GM12878 (cell line): ENCODE results near the gene KCTD6. TPM values are rescaled to one million over a fixed set of nuclear protein-coding genes. Genes with fewer than 3 reads are reported as not detected.
A peak's percentile ranks its signal among the peaks of the same experiment; 100 is the strongest.

Experiments used
- BACH1 ChIP-seq: fragments of 450-650 bp; IDR thresholded peaks from 2 replicates; pipeline ENCODE4 v1.6.1; 2017; ENCODE audit warnings: mild to moderate bottlenecking, borderline replicate concordance
- CBX5 ChIP-seq: sonication (generic); IDR thresholded peaks from 2 replicates; pipeline ENCODE4 v1.6.1; 2016; ENCODE audit warnings: low read depth, moderate library complexity, mild to moderate bottlenecking, inconsistent platforms
- CREB1 ChIP-seq: IDR thresholded peaks from 2 replicates; pipeline ENCODE4 v1.6.1; 2012; ENCODE audit warnings: low read depth, mild to moderate bottlenecking, inconsistent platforms
- CTCF ChIP-seq, 3 experiments: IDR thresholded peaks in 2 of 3; conservative IDR thresholded peaks in 1 of 3; 2 replicates each; pipeline ENCODE4 v1.5.1; 2011; ENCODE audit warnings: low read depth in 3 of 3, low read length in 3 of 3, mild to moderate bottlenecking in 3 of 3, control low read depth in 2 of 3, moderate library complexity in 2 of 3, inconsistent platforms in 1 of 3, mixed read lengths in 1 of 3; ENCODE audit not compliant: control insufficient read depth in 2 of 3, insufficient read depth in 1 of 3; ENCODE audit errors: extremely low read depth in 1 of 3
- FOS ChIP-seq: IDR thresholded peaks from 3 replicates; pipeline ENCODE4 v1.6.1; 2011; ENCODE audit warnings: borderline replicate concordance; ENCODE audit not compliant: insufficient read length; ENCODE audit errors: extremely low read depth
- GATAD2B ChIP-seq: fragments of 450-650 bp; conservative IDR thresholded peaks from 2 replicates; pipeline ENCODE4 v1.6.1; 2017; ENCODE audit warnings: low read depth, mild to moderate bottlenecking, moderate library complexity
- HDAC2 ChIP-seq: fragments of 200-600 bp; sonication (generic); IDR thresholded peaks from 2 replicates; pipeline ENCODE4 v1.6.1; 2017
- IKZF1 ChIP-seq: fragments of 450-650 bp; conservative IDR thresholded peaks from 2 replicates; pipeline ENCODE4 v1.6.1; 2017; ENCODE audit warnings: antibody characterized with exemption, mild to moderate bottlenecking
- JUNB ChIP-seq: IDR thresholded peaks from 2 replicates; pipeline ENCODE4 v1.6.1; 2016; ENCODE audit warnings: antibody characterized with exemption, mild to moderate bottlenecking
- KLF5 ChIP-seq: fragments of 450-650 bp; IDR thresholded peaks from 2 replicates; pipeline ENCODE4 v1.6.1; 2014; ENCODE audit warnings: mild to moderate bottlenecking; ENCODE audit not compliant: partially characterized antibody
- LARP7 ChIP-seq: fragments of 450-650 bp; IDR thresholded peaks from 2 replicates; pipeline ENCODE4 v1.6.1; 2017; ENCODE audit warnings: mild to moderate bottlenecking
- NKRF ChIP-seq: fragments of 450-650 bp; conservative IDR thresholded peaks from 2 replicates; pipeline ENCODE4 v1.6.1; 2017; ENCODE audit warnings: mild to moderate bottlenecking, moderate library complexity
- NRF1 ChIP-seq: conservative IDR thresholded peaks from 2 replicates; pipeline ENCODE4 v1.6.1; 2011; ENCODE audit warnings: mild to moderate bottlenecking, low read depth, low read length, improper control_type of control experiment
- PAX5 ChIP-seq: IDR thresholded peaks from 2 replicates; pipeline ENCODE4 v1.6.1; 2011; ENCODE audit warnings: low read depth, low read length, borderline replicate concordance
- POLR2A ChIP-seq: IDR thresholded peaks from 2 replicates; pipeline ENCODE4 v1.6.1; 2011; ENCODE audit warnings: low read depth, mild to moderate bottlenecking, low read length
- RELA ChIP-seq: fragments of 450-650 bp; IDR thresholded peaks from 2 replicates; pipeline ENCODE4 v1.8.0; 2014; ENCODE audit warnings: borderline replicate concordance; ENCODE audit not compliant: partially characterized antibody
- RUNX3 ChIP-seq: IDR thresholded peaks from 2 replicates; pipeline ENCODE4 v1.6.1; 2012; ENCODE audit warnings: low read length, inconsistent platforms
- SMARCA5 ChIP-seq: fragments of 450-650 bp; IDR thresholded peaks from 2 replicates; pipeline ENCODE4 v1.6.1; 2017; ENCODE audit warnings: mild to moderate bottlenecking
- SMC3 ChIP-seq: IDR thresholded peaks from 2 replicates; pipeline ENCODE4 v1.6.1; 2011; ENCODE audit warnings: low read length, improper control_type of control experiment, borderline replicate concordance
- SP1 ChIP-seq: IDR thresholded peaks from one replicate; pipeline ENCODE4 v1.6.1; 2011; ENCODE audit warnings: low read depth, low read length
- SPI1 ChIP-seq: IDR thresholded peaks from 2 replicates; pipeline ENCODE4 v1.6.1; 2011; ENCODE audit warnings: low read depth, mild to moderate bottlenecking, low read length, moderate library complexity, borderline replicate concordance; ENCODE audit not compliant: insufficient read depth
- ZSCAN29 ChIP-seq: fragments of 450-650 bp; IDR thresholded peaks from 2 replicates; pipeline ENCODE4 v1.6.1; 2017; ENCODE audit warnings: mild to moderate bottlenecking, moderate library complexity
- polyA plus RNA-seq, 11 experiments: library from polyadenylated mRNA; depleted of rRNA in 4 of 11; unstranded in 6 of 11; stranded (reverse) in 5 of 11; fragments of >200 nt; fragmentation: Nextera tagmentation in 4 of 11; fragmentation: Illumina TruSeq in 1 of 11; extraction: Ambion mirVana in 4 of 11; extraction: Trizol in 1 of 11; gene quantifications; 1 replicate in 1 of 11; 2 replicates in 10 of 11; pipeline versions ENCODE4 v1.2.1 to v1.2.3, GENCODE V29; 2011 to 2016; ENCODE audit warnings: inconsistent platforms in 2 of 11, missing spikeins in 2 of 11, low read depth in 1 of 11
- total RNA-seq, 4 experiments: library from RNA; depleted of rRNA in 3 of 4; stranded (reverse); fragments of >200 nt in 3 of 4; fragmentation: Illumina TruSeq in 1 of 4; extraction: Trizol in 1 of 4; gene quantifications; 2 replicates each; pipeline versions ENCODE4 v1.2.1 to v1.2.3, GENCODE V29; 2013 to 2021
- TF ChIP-seq, protein P1 (sequence below): fragments of 450-650 bp; IDR thresholded peaks from 2 replicates; pipeline ENCODE4 v1.6.1; 2017; ENCODE audit warnings: mild to moderate bottlenecking, moderate library complexity

The KCTD6 gene
- total and polyA plus RNA-seq, 10 of the 15 experiments (the other 5 are each of a cell fraction or from before 2014, with no cell fraction given) = 5.2 to 10.7 (median 8.7) TPM

GRCh38 chr3:58491506-58492402 is at the start of gene KCTD6 (continued):
- 0 out of 2 replicates have a peak, but pooled peaks have one; percentile 5 for TF ChIP-seq NRF1
- TF ChIP-seq LARP7 = peak; percentile 70; the same call in 1 of the 2 replicates
- peak; percentile 72 for TF ChIP-seq RUNX3
- no peak for TF ChIP-seq CREB1
- peak; percentile 50 for TF ChIP-seq SMC3
- no peak for TF ChIP-seq HDAC2
- TF ChIP-seq BACH1 = 0 out of 2 replicates have a peak, but pooled peaks have one; percentile 55
- no peak for TF ChIP-seq KLF5
- peak; percentile 90 for TF ChIP-seq IKZF1
- TF ChIP-seq CTCF (IDR thresholded peaks at IDR 0.05 in 2 of 3, conservative IDR thresholded peaks at IDR 0.05 in 1 of 3; ENCODE audit: control insufficient read depth in 2 of 3, extremely low read depth in 1 of 3, insufficient read depth in 1 of 3, low read depth in 3 of 3, low read length in 3 of 3) = peak; percentile 62 to 93 (median 78); a peak in 5 of 6 replicates
- TF ChIP-seq, protein P1, sequence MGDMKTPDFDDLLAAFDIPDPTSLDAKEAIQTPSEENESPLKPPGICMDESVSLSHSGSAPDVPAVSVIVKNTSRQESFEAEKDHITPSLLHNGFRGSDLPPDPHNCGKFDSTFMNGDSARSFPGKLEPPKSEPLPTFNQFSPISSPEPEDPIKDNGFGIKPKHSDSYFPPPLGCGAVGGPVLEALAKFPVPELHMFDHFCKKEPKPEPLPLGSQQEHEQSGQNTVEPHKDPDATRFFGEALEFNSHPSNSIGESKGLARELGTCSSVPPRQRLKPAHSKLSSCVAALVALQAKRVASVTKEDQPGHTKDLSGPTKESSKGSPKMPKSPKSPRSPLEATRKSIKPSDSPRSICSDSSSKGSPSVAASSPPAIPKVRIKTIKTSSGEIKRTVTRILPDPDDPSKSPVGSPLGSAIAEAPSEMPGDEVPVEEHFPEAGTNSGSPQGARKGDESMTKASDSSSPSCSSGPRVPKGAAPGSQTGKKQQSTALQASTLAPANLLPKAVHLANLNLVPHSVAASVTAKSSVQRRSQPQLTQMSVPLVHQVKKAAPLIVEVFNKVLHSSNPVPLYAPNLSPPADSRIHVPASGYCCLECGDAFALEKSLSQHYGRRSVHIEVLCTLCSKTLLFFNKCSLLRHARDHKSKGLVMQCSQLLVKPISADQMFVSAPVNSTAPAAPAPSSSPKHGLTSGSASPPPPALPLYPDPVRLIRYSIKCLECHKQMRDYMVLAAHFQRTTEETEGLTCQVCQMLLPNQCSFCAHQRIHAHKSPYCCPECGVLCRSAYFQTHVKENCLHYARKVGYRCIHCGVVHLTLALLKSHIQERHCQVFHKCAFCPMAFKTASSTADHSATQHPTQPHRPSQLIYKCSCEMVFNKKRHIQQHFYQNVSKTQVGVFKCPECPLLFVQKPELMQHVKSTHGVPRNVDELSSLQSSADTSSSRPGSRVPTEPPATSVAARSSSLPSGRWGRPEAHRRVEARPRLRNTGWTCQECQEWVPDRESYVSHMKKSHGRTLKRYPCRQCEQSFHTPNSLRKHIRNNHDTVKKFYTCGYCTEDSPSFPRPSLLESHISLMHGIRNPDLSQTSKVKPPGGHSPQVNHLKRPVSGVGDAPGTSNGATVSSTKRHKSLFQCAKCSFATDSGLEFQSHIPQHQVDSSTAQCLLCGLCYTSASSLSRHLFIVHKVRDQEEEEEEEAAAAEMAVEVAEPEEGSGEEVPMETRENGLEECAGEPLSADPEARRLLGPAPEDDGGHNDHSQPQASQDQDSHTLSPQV = no peak
- TF ChIP-seq PAX5 = no peak
- TF ChIP-seq ZSCAN29 = peak; percentile 25; the same call in 1 of the 2 replicates
- peak; percentile 53; the same call in 1 of the 2 replicates for TF ChIP-seq CBX5
- TF ChIP-seq FOS = no peak
- no peak for TF ChIP-seq SP1
- TF ChIP-seq NKRF = peak; percentile 60; the same call in 1 of the 2 replicates
- TF ChIP-seq RELA = peak; percentile 42
- peak; percentile 31; the same call in 1 of the 2 replicates for TF ChIP-seq JUNB
- peak; percentile 16; the same call in 1 of the 2 replicates for TF ChIP-seq SPI1
- TF ChIP-seq SMARCA5 = peak; percentile 93
- TF ChIP-seq GATAD2B = peak; percentile 54; the same call in 1 of the 2 replicates
- 0 out of 2 replicates have a peak, but pooled peaks have one; percentile 25 for TF ChIP-seq POLR2A
